ENCODE measurements around the gene ALDH3B2.
A peak's percentile ranks its signal among the peaks of the same experiment; 100 is the strongest.
"Not testable (repeated sequence)": the region's sequence is repeated elsewhere in the genome, so short reads cannot be mapped to it uniquely, and the experiment has no call there.

ALDH3B2 gene

GRCh38 chr11:67628710-67629385 is 45.6 kb downstream of the ALDH3B2 start:
- no peak for DNase-seq

GRCh38 chr11:67627812-67628624 is 46.4 kb downstream of the ALDH3B2 start:
- no peak for DNase-seq

GRCh38 chr11:67627441-67627811 is 47.0 kb downstream of the ALDH3B2 start:
- DNase-seq: no peak

GRCh38 chr11:67626970-67627369 is 47.5 kb downstream of the ALDH3B2 start:
- DNase-seq: no peak

GRCh38 chr11:67626131-67626833 is 48.1 kb downstream of the ALDH3B2 start:
- peak; percentile 35 for DNase-seq

GRCh38 chr11:67623795-67624194 is 50.6 kb downstream of the ALDH3B2 start:
- not testable (repeated sequence) for DNase-seq

- not testable (repeated sequence) for DNase-seq
These were observed 51.5 kb downstream of the ALDH3B2 start for GRCh38 chr11:67622905-67623304.

GRCh38 chr11:67621928-67622327 is 52.5 kb downstream of the ALDH3B2 start:
- DNase-seq: not testable (repeated sequence)

GRCh38 chr11:67620621-67621020 is 53.8 kb downstream of the ALDH3B2 start:
- peak; percentile 30 for DNase-seq

- peak; percentile 52 for DNase-seq
These were observed 54.5 kb downstream of the ALDH3B2 start for GRCh38 chr11:67619683-67620618.

GRCh38 chr11:67618901-67619659 is 55.3 kb downstream of the ALDH3B2 start:
- not testable (repeated sequence) for DNase-seq

- no peak for DNase-seq
These were observed 57.0 kb downstream of the ALDH3B2 start for GRCh38 chr11:67617243-67617953.

- no peak for DNase-seq
These were observed 57.8 kb downstream of the ALDH3B2 start for GRCh38 chr11:67616431-67617242.

GRCh38 chr11:67615728-67616430 is 58.5 kb downstream of the ALDH3B2 start:
- DNase-seq: no peak

GRCh38 chr11:67614730-67615714 is 59.4 kb downstream of the ALDH3B2 start:
- no peak for DNase-seq

- DNase-seq: no peak
These were observed 60.3 kb downstream of the ALDH3B2 start for GRCh38 chr11:67613960-67614715.

GRCh38 chr11:67613313-67613959 is 61.0 kb downstream of the ALDH3B2 start:
- DNase-seq: no peak
